ENCODE results near the gene NINJ2.

- TF ChIP-seq CTCF (IDR thresholded peaks at IDR 0.05) (no peak), POLR2A (IDR thresholded peaks at IDR 0.05) (no peak)
Measured at GRCh38 chr12:569091-569676, 94.1 kb downstream of the NINJ2 start.
